Ishikawa (cell line): ENCODE data around the gene HOXB2.

Source experiments
- CEBPB ChIP-seq: IDR thresholded peaks from 2 replicates; pipeline ENCODE4 v1.6.1; 2012
- CREB1 ChIP-seq: IDR thresholded peaks from 2 replicates; pipeline ENCODE4 v1.6.1; 2012; ENCODE audit warnings: low read depth
- EGR1 ChIP-seq: IDR thresholded peaks from 2 replicates; pipeline ENCODE4 v1.6.1; 2012
- EP300 ChIP-seq: IDR thresholded peaks from 2 replicates; pipeline ENCODE4 v1.6.1; 2012; ENCODE audit warnings: borderline replicate concordance
- FOXM1 ChIP-seq: IDR thresholded peaks from 2 replicates; pipeline ENCODE4 v1.6.1; 2012; ENCODE audit warnings: low read depth, borderline replicate concordance
- MAX ChIP-seq: IDR thresholded peaks from 2 replicates; pipeline ENCODE4 v1.6.1; 2012
- NFIC ChIP-seq: IDR thresholded peaks from 2 replicates; pipeline ENCODE4 v1.6.1; 2012
- RAD21 ChIP-seq: IDR thresholded peaks from 2 replicates; pipeline ENCODE4 v1.6.1; 2012; ENCODE audit warnings: low read depth
- REST ChIP-seq: IDR thresholded peaks from 2 replicates; pipeline ENCODE4 v1.6.1; 2012; ENCODE audit warnings: low read depth, mild to moderate bottlenecking
- TAF1 ChIP-seq: IDR thresholded peaks from 2 replicates; pipeline ENCODE4 v1.6.1; 2012; ENCODE audit warnings: low read depth, mild to moderate bottlenecking
- TCF12 ChIP-seq: IDR thresholded peaks from 2 replicates; pipeline ENCODE4 v1.6.1; 2012; ENCODE audit warnings: low read depth
- TEAD4 ChIP-seq: IDR thresholded peaks from 2 replicates; pipeline ENCODE4 v1.6.1; 2012
- USF1 ChIP-seq: IDR thresholded peaks from 2 replicates; pipeline ENCODE4 v1.6.1; 2012
- YY1 ChIP-seq: IDR thresholded peaks from 2 replicates; pipeline ENCODE4 v1.6.1; 2012; ENCODE audit warnings: low read depth
- ZBTB7A ChIP-seq: IDR thresholded peaks from 2 replicates; pipeline ENCODE4 v1.6.1; 2012; ENCODE audit warnings: low read depth

The HOXB2 gene

GRCh38 chr17:48564188-48565021, 19.5 kb upstream of the HOXB2 start:
- TF ChIP-seq EGR1 (no peak), FOXM1 (no peak), CREB1 (no peak), TAF1 (no peak), YY1 (no peak), MAX (no peak), REST (no peak), RAD21 (no peak), TEAD4 (no peak), ZBTB7A (no peak), CEBPB (no peak), TCF12 (no peak), NFIC (no peak), USF1 (no peak), EP300 (no peak)

- TF ChIP-seq EGR1, result no peak
- TF ChIP-seq REST, result no peak
- no peak for TF ChIP-seq MAX
- TF ChIP-seq YY1, result no peak
- TF ChIP-seq CREB1, result no peak
- TF ChIP-seq FOXM1, result no peak
Observed at GRCh38 chr17:48563867-48564187, 18.9 kb upstream of the HOXB2 start.

- no peak for TF ChIP-seq ZBTB7A
- no peak for TF ChIP-seq MAX
- no peak for TF ChIP-seq RAD21
- no peak for TF ChIP-seq YY1
- no peak for TF ChIP-seq REST
- no peak for TF ChIP-seq CREB1
- no peak for TF ChIP-seq FOXM1
- no peak for TF ChIP-seq TCF12
- TF ChIP-seq CEBPB, result no peak
- TF ChIP-seq NFIC, result no peak
- TF ChIP-seq EP300, result no peak
- no peak for TF ChIP-seq EGR1
Observed at GRCh38 chr17:48563385-48563838, 18.5 kb upstream of the HOXB2 start.

- TF ChIP-seq TEAD4 (no peak), TAF1 (no peak), FOXM1 (no peak), YY1 (no peak)
Observed at GRCh38 chr17:48562934-48563333, 18.0 kb upstream of the HOXB2 start.
